GM10266 (cell line): ENCODE results near the gene BAX.
"Not testable (repeated sequence)": the region's sequence is repeated elsewhere in the genome, so short reads cannot be mapped to it uniquely, and the experiment has no call there.

ENCODE experiments used
- DNase-seq: peaks from one replicate; pipeline ENCODE4 v3.0.0; 2012; ENCODE audit errors: extremely low spot score
- CTCF ChIP-seq: IDR thresholded peaks from 2 replicates; pipeline ENCODE4 v1.5.1; 2012; ENCODE audit warnings: mild to moderate bottlenecking, low read depth; ENCODE audit not compliant: control insufficient read depth, insufficient read depth; ENCODE audit errors: missing control alignments

BAX gene

GRCh38 chr19:48954595-48955307 is at the start of gene BAX:
Gene BAX, plus strand, starts transcription at chr19:48954875. Its CDS starts 54 bp downstream, at chr19:48954929.
- peak; percentile 98 for DNase-seq
- TF ChIP-seq CTCF = no peak

- TF ChIP-seq CTCF = no peak
- no peak for DNase-seq
Observed at GRCh38 chr19:48905664-48906063, 49.0 kb upstream of the BAX start.

GRCh38 chr19:48906324-48906723 is 48.4 kb upstream of the BAX start:
- TF ChIP-seq CTCF = no peak
- DNase-seq = no peak

- DNase-seq = no peak
- no peak for TF ChIP-seq CTCF
Observed at GRCh38 chr19:48907671-48908070, 47.0 kb upstream of the BAX start.

- DNase-seq = not testable (repeated sequence)
Observed at GRCh38 chr19:48909424-48910077, 45.1 kb upstream of the BAX start.

- TF ChIP-seq CTCF = no peak
- no peak for DNase-seq
Observed at GRCh38 chr19:48910803-48911202, 43.9 kb upstream of the BAX start.

- no peak for DNase-seq
- no peak for TF ChIP-seq CTCF
Observed at GRCh38 chr19:48913114-48913889, 41.4 kb upstream of the BAX start.
